Measurements from ENCODE around the gene CTNND2.

CTNND2 gene

GRCh38 chr5:11177999-11178711 lies 726.1 kb downstream of the CTNND2 start:
- no peak for TF ChIP-seq ZFX (IDR thresholded peaks at IDR 0.05)
- no peak overlapping the region for H3K27ac ChIP-seq

GRCh38 chr5:11174591-11174990 lies 729.7 kb downstream of the CTNND2 start:
- no peak overlapping the region for H3K27ac ChIP-seq
- TF ChIP-seq CTCF (conservative IDR thresholded peaks at IDR 0.05) (no peak), ZFX (IDR thresholded peaks at IDR 0.05) (no peak)

- no peak overlapping the region for H3K27ac ChIP-seq
- TF ChIP-seq ZFX (IDR thresholded peaks at IDR 0.05): no peak
- no peak for TF ChIP-seq CTCF (conservative IDR thresholded peaks at IDR 0.05)
Observed at GRCh38 chr5:11172484-11172883, 731.8 kb downstream of the CTNND2 start.

GRCh38 chr5:11171236-11171635 lies 733.0 kb downstream of the CTNND2 start:
- TF ChIP-seq CTCF (conservative IDR thresholded peaks at IDR 0.05) (no peak), ZFX (IDR thresholded peaks at IDR 0.05) (no peak)
- H3K27ac ChIP-seq: no peak overlapping the region

- TF ChIP-seq ZFX (IDR thresholded peaks at IDR 0.05): no peak
- TF ChIP-seq CTCF (conservative IDR thresholded peaks at IDR 0.05): no peak
- H3K27ac ChIP-seq: no peak overlapping the region
Observed at GRCh38 chr5:11166923-11167322, 737.3 kb downstream of the CTNND2 start.

- no peak for TF ChIP-seq ZFX (IDR thresholded peaks at IDR 0.05)
- TF ChIP-seq CTCF (conservative IDR thresholded peaks at IDR 0.05): no peak
- H3K27ac ChIP-seq: no peak overlapping the region
Observed at GRCh38 chr5:11164531-11165294, 739.5 kb downstream of the CTNND2 start.

GRCh38 chr5:11157132-11157531 lies 747.1 kb downstream of the CTNND2 start:
- H3K27ac ChIP-seq: no peak overlapping the region
- TF ChIP-seq CTCF (conservative IDR thresholded peaks at IDR 0.05) (no peak), ZFX (IDR thresholded peaks at IDR 0.05) (no peak)

Measured in C4-2B (cell line).